MM.1S (cell line): ENCODE measurements around the gene NEGR1.

Source experiments
- DNase-seq: peaks from one replicate; pipeline ENCODE4 v3.0.0-alpha.2; 2015
- H2AFZ ChIP-seq: fragments of 300-600 bp; sonication (generic); 2 replicates; pipeline ENCODE4 v1.6.0; 2016; ENCODE audit warnings: antibody characterized with exemption, low read length
- H3F3A ChIP-seq: fragments of 300-600 bp; sonication (generic); 2 replicates; pipeline ENCODE4 v1.6.1; 2016; ENCODE audit warnings: mild to moderate bottlenecking, antibody characterized with exemption, low read length, moderate library complexity, mixed read lengths; ENCODE audit not compliant: insufficient read depth
- H3K27ac ChIP-seq: fragments of 300-600 bp; sonication (generic); 2 replicates; pipeline ENCODE4 v1.5.1; 2016; ENCODE audit warnings: mild to moderate bottlenecking, low read length
- H3K27me3 ChIP-seq: fragments of 300-600 bp; sonication (generic); replicated peaks from 2 replicates; pipeline ENCODE4 v1.6.0; 2016; ENCODE audit warnings: low read length; ENCODE audit not compliant: insufficient read depth
- H3K36me3 ChIP-seq: fragments of 300-600 bp; sonication (generic); replicated peaks from 2 replicates; pipeline ENCODE4 v1.6.1; 2016; ENCODE audit warnings: mild to moderate bottlenecking, low read length, mixed read lengths; ENCODE audit not compliant: insufficient read depth
- H3K4me1 ChIP-seq: fragments of 300-600 bp; sonication (generic); 2 replicates; pipeline ENCODE4 v1.6.1; 2016; ENCODE audit warnings: low read length, mixed read lengths
- H3K4me2 ChIP-seq: fragments of 300-600 bp; sonication (generic); 2 replicates; pipeline ENCODE4 v1.6.0; 2016; ENCODE audit warnings: low read depth, low read length
- H3K4me3 ChIP-seq: fragments of 300-600 bp; sonication (generic); 2 replicates; pipeline ENCODE4 v1.5.1; 2016; ENCODE audit warnings: low read length, mixed read lengths
- H3K79me2 ChIP-seq: fragments of 300-600 bp; sonication (generic); 2 replicates; pipeline ENCODE4 v1.6.1; 2016; ENCODE audit warnings: mixed run types, low read length, mixed read lengths
- H3K9ac ChIP-seq: fragments of 300-600 bp; sonication (generic); 2 replicates; pipeline ENCODE4 v1.6.1; 2016; ENCODE audit warnings: low read length, mixed read lengths
- H3K9me2 ChIP-seq: fragments of 300-600 bp; sonication (generic); replicated peaks from 2 replicates; pipeline ENCODE4 v1.6.1; 2016; ENCODE audit warnings: mild to moderate bottlenecking, low read length, mixed read lengths; ENCODE audit not compliant: insufficient read depth
- H3K9me3 ChIP-seq: fragments of 300-600 bp; sonication (generic); replicated peaks from 2 replicates; pipeline ENCODE4 v1.6.1; 2016; ENCODE audit warnings: mild to moderate bottlenecking, low read length, mixed read lengths; ENCODE audit not compliant: insufficient read depth
- H4K20me1 ChIP-seq: fragments of 300-600 bp; sonication (generic); 2 replicates; pipeline ENCODE4 v1.6.1; 2016; ENCODE audit warnings: mild to moderate bottlenecking, low read length, moderate library complexity, mixed read lengths; ENCODE audit not compliant: insufficient read depth
- CTCF ChIP-seq: fragments of 300-600 bp; sonication (generic); IDR thresholded peaks from 2 replicates; pipeline ENCODE4 v1.5.1; 2016; ENCODE audit warnings: antibody characterized with exemption, low read length, mixed read lengths
- EZH2 ChIP-seq: fragments of 300-600 bp; sonication (generic); optimal IDR thresholded peaks from 2 replicates; pipeline ENCODE3; 2017; ENCODE audit warnings: low read depth, mild to moderate bottlenecking, antibody characterized with exemption, low read length, mixed read lengths
- EZH2phosphoT487 ChIP-seq: fragments of 300-600 bp; sonication (generic); IDR thresholded peaks from 2 replicates; pipeline ENCODE4 v1.6.1; 2018; ENCODE audit warnings: antibody characterized with exemption, low read length

NEGR1 gene

GRCh38 chr1:72282271-72283021, at the start of gene NEGR1:
TSS of gene NEGR1 (minus strand) at chr1:72282539.
- Histone ChIP-seq H3K4me3 (peak within 1 kb of the TSS; percentile 89), H3K9me3 (no peaks in the 10 kb centered on the region), H2AFZ (peak within 1 kb of the TSS; percentile 92), H3K9ac (peak within 1 kb of the TSS; percentile 73), H4K20me1 (peaks cover 3% of the 10 kb centered on the region; the same call in 1 of the 2 replicates), H3K27me3 (peaks cover 44% of the 10 kb centered on the region), H3K36me3 (no peaks in the 10 kb centered on the region), H3K9me2 (no peaks in the 10 kb centered on the region), H3K27ac (peak within 1 kb of the TSS; percentile 25; the same call in 1 of the 2 replicates), H3K4me1 (peaks cover 8% of the 10 kb centered on the region), H3F3A (peaks cover 19% of the 10 kb centered on the region), H3K4me2 (peak within 1 kb of the TSS; percentile 98), H3K79me2 (no peaks in the 10 kb centered on the region)
- peak; percentile 89 for DNase-seq
- TF ChIP-seq EZH2, result no peak
- TF ChIP-seq EZH2phosphoT487, result no peak
- no peak; the same call in 1 of the 2 replicates for TF ChIP-seq CTCF

- no peaks in the 10 kb centered on the region for H3F3A ChIP-seq
- H3K9me2 ChIP-seq, result no peaks in the 10 kb centered on the region
- H2AFZ ChIP-seq, result no peak overlapping the region
- no peaks in the 10 kb centered on the region for H3K79me2 ChIP-seq
- DNase-seq, result no peak
- H4K20me1 ChIP-seq, result no peaks in the 10 kb centered on the region
- no peak overlapping the region for H3K27ac ChIP-seq
- TF ChIP-seq CTCF, result no peak
- H3K4me2 ChIP-seq, result no peak overlapping the region
- H3K9me3 ChIP-seq, result no peaks in the 10 kb centered on the region
- no peak overlapping the region for H3K4me3 ChIP-seq
- H3K27me3 ChIP-seq, result no peaks in the 10 kb centered on the region
- H3K9ac ChIP-seq, result no peak overlapping the region
- no peaks in the 10 kb centered on the region for H3K36me3 ChIP-seq
- H3K4me1 ChIP-seq, result no peaks in the 10 kb centered on the region
Measured at GRCh38 chr1:72326494-72326893, 44.2 kb upstream of the NEGR1 start.

GRCh38 chr1:72324451-72324850, 42.1 kb upstream of the NEGR1 start:
- no peak overlapping the region for H3K27ac ChIP-seq
- H2AFZ ChIP-seq, result no peak overlapping the region
- no peak overlapping the region for H3K9ac ChIP-seq
- no peaks in the 10 kb centered on the region for H3K79me2 ChIP-seq
- H3F3A ChIP-seq, result no peaks in the 10 kb centered on the region
- H3K36me3 ChIP-seq, result no peaks in the 10 kb centered on the region
- no peaks in the 10 kb centered on the region for H3K9me2 ChIP-seq
- H3K4me1 ChIP-seq, result no peaks in the 10 kb centered on the region
- H3K4me2 ChIP-seq, result no peak overlapping the region
- DNase-seq, result no peak
- H4K20me1 ChIP-seq, result no peaks in the 10 kb centered on the region
- H3K9me3 ChIP-seq, result no peaks in the 10 kb centered on the region
- no peaks in the 10 kb centered on the region for H3K27me3 ChIP-seq
- TF ChIP-seq EZH2, result no peak
- no peak for TF ChIP-seq EZH2phosphoT487
- no peak for TF ChIP-seq CTCF
- H3K4me3 ChIP-seq, result no peak overlapping the region
